Iris pigment epithelial cell (primary cell): ENCODE results near the gene RDX.
"Not testable (repeated sequence)": the region's sequence is repeated elsewhere in the genome, so short reads cannot be mapped to it uniquely, and the experiment has no call there.

Source experiments
- DNase-seq: peaks from one replicate; pipeline ENCODE4 v3.0.0-alpha.2; 2011; ENCODE audit warnings: low read depth

RDX gene

GRCh38 chr11:110305169-110306018, 9.0 kb upstream of the RDX start:
- peak; percentile 59 for DNase-seq

DNA sequence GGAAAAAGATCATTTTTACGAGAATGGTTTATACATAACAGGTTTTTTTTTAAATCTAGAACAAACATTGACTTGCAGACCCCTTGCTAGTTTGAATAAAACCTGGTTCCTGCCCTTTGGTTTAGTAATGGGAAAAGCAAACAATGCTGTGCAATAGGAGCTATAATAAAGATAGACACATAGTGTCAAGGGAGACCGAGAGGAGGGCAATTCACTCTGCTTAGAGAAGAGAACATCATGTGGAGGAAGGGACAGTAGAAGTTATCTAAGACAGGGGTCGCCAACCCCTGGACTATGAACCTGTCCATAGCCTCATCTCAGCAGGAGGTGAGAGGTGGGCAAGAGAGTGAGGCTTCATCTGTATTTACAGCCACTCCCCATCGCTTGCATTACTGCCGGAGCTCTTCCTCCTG, 7.0 kb upstream of the RDX start:
- DNase-seq: no peak

DNA sequence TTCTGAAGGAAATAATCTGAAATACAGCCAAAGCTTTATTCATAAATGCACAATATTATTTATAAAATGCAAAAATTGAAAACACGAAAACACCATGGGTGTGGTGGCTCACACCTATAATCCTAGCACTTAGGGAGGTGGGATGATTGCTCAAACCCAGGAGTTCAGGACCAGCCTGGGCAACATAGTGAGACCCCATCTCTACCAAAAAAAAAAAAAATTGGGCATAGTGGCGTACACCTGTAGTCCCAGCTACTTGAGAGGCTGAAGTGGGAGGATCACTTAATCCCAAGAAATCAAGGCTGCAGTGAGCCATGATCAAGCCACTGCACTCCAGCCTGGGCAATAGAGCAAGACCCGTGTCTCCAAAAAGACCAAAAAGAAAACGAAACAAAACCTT, 5.2 kb upstream of the RDX start:
- no peak for DNase-seq

GRCh38 chr11:110301032-110301431, 4.6 kb upstream of the RDX start:
- no peak for DNase-seq

DNA sequence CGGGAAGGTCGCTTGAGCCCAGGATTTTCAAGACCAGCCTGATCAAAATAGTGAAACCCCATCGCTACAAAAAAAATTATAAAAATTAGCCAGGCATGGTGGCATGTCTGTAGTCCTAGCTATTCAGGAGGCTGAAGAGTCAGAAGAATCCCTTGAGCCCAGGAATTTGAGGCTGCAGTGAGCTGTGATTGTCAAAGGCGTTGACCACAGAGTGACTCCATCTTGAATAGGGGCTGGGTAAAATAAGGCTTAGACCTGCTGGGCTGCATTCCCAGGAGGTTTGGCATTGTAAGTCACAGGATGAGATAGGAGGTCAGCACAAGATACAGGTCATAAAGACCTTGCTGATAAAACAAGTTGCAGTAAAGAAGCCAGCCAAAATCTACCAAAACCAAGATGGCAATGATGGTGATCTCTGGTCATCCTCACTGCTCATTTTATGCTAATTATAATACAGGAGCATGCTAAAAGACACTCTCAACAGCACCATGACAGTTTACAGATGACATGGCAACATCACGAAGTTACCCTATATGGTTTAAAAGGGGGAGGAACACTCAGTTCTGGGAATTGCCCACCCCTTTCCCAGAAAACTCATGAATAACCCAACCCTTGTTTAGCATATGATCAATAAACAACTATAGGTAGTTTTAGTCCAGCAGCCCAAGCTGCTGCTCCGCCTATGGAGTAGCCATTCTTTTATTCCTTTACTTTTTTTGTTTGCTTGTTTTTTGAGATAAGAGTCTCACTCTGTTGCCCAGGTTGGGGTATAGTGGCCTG, 2.8 kb upstream of the RDX start:
- DNase-seq: no peak

- DNase-seq: peak; percentile 53
Measured at GRCh38 chr11:110298301-110298765, 1.9 kb upstream of the RDX start.

DNA sequence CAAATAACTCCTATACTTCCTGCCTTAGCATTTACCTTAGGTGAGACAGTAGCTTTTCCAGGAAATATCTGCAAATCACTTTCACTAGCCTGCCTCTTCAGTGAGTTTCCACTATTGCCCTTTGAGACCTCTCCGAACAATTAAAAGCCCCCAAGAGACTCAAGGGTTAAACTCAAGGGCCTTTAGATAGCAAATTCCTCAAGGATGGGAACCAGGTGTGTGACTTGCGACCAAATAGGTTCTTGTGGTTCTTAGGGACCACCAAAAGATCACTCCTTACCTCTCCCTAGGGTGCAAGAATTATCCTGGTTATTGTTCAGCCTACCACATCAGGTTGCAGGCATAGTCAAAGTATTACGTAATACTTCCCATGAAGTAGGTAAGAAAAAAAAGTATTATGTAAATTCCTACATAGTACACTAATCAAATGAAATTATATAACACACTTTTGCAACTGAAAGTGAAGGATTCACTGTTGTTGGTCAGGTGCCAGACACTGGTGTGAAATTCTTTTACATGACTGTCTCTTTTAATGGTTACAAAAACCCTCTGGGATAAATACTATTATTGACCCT, 1.4 kb upstream of the RDX start:
- DNase-seq: peak; percentile 41

DNA sequence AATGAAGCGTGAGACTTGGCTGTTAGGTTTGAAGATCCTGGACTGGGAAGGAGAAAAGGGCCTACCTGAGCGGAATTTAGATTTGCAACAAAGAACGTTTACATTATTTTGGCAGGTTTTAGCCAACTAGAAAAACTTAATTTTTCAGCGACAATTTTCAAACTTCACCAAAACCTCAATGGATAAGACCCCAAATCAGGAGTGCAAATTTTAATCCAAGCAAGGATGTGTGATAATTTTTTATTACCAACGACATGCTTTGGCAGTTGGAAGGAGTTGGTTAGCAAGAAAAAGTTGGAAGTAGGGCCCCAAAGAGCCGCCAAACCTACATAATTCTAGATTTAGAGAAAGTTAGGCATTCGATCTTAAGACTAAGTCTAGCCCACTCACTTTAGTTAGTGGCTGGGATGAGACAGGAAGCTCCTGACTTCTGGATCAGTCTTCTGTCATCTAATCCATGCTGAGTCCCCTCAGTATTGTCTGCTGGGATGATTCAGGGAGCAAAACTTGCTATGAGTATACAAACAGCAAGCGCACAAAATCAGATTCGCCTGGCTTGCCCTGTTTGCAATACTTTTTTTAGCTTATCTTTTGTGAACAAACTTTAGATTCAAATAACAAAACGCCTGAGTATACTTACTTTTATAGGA, 787 bp upstream of the RDX start:
- DNase-seq: peak; percentile 42

DNA sequence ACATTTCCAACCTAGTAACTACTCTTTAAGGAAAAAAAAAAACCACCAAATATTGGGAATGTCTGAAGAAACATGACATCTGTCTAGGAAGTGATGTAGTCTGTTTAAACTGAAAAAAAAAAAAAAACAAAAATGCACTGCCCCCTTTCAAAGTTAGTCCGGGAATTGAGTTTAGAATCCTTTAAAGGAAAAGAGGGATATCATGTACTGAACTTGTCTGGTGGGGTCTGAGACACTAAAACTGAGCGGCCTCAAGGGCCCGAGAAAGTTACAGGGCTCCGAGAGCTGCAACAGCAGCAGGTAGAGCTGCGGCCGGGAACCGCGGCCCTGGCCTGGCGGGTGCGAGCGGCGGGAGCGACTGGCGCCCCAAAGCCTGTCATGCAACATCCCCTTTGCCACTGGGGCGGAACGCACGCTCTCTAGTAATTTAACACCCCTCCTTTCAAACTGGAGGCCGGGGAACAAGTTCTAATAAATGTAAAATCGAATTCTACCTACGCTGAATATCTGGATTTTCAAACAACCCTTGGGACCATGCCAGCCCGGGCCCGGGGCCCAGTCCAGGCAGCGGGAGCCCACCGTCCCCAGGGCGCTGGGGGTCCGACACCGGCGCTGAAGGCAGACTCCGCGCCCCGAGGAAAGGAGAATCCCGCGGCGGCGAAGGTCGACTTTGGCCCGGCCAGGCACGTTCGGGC, 736 bp downstream of the RDX start:
- peak; percentile 56 for DNase-seq

DNA sequence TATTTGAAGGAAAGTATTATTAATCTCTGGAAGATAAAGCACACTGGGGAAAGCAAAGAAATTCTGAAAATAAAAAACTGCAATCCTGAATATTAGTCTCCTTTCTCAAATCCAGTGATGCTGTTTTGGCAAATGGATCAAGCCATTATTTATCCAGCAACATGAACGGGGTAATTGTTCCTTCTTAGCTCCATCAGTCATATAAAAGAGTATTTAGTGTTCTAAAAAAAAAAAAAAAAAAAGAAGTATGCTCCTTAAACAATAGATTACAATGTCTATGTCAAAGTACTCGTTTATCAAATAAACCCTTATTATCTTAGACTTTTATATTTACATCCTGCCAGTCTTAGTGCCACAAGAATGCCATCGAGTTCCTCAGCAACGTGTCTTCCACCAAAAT, 1.3 kb downstream of the RDX start:
- no peak for DNase-seq

GRCh38 chr11:110294509-110294908, 1.9 kb downstream of the RDX start:
- no peak for DNase-seq

DNA sequence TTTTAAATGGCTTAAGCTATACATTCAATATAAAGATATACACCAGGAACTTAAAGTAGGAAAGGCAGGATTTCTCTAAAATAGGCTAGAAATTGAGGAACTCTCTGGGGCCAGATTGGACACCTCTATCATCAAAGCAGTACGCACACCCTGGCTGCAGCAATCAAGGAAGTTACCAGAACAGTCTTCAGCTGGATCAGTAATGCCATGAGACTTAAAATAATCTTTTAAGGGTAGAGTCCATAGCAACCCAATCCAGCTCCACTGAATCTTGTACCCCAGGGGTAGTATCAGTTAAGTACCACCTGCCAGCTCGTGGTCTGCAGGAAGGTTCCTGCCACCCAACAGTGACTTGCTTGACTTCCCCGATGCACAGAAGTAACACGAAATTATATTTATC, 3.0 kb downstream of the RDX start:
- DNase-seq: no peak

DNA sequence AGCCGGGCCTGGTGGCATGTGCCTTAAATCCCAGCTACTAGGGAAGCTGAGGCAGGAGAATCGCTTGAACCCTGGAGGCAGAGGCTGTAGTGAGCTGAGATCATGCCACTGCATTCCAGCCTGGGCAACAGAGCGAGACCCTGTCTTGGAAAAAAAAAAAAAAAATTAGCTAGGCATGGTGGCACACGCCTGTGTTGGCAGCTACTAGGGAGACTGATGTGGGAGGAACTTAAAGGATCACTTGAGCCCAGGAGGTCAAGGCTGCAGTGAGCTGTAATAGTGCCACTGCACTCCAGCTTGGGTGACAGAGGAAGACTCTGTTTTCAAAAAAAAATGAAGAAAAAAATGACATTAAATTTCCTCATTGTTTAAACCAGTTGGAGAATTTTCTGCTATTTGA, 4.3 kb downstream of the RDX start:
- not testable (repeated sequence) for DNase-seq

DNA sequence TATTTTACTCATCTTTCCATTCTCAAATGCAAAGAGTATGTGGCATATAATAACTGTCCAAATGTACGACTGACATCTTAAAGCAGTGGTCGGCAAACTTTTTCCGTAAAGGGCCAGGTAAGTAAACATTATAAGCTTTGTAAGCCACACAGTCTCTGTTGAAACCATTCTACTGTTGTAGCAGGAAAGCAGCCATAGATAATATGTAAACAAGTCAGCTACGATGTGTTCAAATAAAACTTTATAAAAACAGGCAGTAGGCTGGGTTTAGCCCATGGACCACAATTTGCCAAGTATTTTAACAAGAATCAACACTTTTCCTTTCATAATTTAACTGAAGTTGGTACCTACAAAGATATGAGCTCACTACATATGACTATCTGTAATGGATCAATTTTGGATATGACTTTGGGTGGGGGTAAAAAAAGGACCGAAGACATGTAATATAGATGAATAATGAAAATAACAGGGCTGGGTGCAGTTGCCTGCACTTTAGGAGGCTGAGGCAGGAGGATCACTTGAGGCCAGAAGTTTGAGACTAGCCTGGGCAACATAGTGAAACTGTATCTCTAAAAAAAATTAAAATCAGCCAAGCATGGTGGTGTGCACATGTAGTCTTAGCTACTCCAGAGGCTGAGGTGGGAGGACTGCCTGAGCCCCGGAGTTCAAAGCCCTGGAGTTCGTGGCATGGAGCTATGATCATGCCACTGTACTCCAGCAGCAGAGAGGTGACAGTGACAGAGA, 5.7 kb downstream of the RDX start:
- DNase-seq: no peak

GRCh38 chr11:110289472-110289871, 6.9 kb downstream of the RDX start:
- peak; percentile 72 for DNase-seq

- no peak for DNase-seq
Measured at GRCh38 chr11:110287537-110287936, 8.9 kb downstream of the RDX start.

DNA sequence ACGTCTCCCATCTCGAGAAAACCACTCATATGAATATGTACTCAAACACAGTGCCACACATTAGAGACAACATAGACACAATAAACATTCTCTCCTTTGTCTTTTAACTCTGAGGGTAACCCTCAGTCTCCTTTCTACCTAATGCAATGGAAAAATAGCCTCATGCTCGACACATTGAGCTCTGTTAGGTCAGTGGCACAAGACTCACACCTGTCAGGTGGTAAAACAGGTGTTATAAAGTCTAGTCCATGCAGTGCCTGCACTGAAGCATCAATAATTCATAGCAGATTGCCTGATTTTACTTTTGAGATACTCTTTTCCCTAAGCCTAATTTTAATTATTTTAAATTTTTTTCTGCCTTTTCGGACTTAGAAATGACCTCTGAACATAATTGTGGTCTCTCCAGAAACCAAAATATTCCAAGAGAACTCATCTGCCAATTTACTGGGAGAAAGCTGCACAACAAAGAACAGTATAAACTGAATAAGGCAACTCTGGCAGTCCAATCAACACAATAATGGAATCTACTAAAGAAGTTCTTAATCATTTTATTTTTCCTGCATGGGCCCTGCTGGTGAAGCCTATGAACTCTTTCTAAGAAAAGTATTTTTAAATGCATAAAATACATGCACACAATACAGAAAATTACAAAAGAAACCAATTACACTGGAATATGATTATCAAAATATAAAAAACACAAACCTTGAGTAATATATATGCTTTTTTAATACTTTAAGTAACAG, 9.9 kb downstream of the RDX start:
- DNase-seq: no peak

- DNase-seq: no peak
Measured at GRCh38 chr11:110283862-110284261, 12.6 kb downstream of the RDX start.

DNA sequence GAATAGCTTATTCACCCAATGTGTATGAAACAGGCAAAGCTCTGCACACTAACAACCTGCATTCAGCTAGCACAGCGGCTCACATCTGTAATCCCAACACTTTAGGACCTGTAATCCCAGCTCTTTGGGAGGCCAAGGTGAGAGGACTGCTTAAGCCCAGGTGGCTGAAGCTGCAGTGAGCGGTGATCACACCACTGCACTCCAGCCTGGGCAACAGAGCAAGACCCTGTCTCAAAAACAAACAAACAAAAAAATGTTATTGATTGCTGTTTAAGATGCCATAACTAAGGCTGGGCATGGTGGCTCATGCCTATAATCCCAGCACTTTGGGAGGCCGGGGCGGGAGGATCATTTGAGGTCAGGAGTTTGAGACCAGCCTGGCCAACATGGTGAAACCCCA, 15.8 kb downstream of the RDX start:
- DNase-seq: not testable (repeated sequence)

GRCh38 chr11:110279881-110280280, 16.5 kb downstream of the RDX start:
- no peak for DNase-seq
